ENCODE results near the gene CRIM1.

DNA sequence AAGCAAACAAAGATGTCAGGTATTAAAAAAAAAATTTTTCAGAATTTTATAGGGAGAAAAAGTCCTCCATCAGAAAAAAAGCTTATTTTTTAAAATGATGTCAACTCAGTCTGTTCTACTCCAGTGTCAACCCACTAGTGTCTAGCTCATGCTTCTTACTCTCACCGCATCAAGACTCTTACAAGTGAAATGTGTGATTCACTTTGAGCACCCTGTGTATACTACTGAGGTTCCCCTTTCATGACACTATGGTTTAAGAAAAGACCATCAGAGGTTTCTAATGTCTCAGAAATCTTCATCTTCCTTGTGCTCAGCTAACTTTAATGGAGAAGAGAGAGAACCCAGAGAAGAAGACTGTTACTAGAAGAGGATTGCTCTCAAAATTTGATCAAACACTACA, 199.0 kb downstream of the CRIM1 start:
- TF ChIP-seq, protein P1, sequence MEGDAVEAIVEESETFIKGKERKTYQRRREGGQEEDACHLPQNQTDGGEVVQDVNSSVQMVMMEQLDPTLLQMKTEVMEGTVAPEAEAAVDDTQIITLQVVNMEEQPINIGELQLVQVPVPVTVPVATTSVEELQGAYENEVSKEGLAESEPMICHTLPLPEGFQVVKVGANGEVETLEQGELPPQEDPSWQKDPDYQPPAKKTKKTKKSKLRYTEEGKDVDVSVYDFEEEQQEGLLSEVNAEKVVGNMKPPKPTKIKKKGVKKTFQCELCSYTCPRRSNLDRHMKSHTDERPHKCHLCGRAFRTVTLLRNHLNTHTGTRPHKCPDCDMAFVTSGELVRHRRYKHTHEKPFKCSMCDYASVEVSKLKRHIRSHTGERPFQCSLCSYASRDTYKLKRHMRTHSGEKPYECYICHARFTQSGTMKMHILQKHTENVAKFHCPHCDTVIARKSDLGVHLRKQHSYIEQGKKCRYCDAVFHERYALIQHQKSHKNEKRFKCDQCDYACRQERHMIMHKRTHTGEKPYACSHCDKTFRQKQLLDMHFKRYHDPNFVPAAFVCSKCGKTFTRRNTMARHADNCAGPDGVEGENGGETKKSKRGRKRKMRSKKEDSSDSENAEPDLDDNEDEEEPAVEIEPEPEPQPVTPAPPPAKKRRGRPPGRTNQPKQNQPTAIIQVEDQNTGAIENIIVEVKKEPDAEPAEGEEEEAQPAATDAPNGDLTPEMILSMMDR (conservative IDR thresholded peaks at IDR 0.05) = no peak
- TF ChIP-seq EZH2 (IDR thresholded peaks at IDR 0.05; ENCODE audit: low read depth) = no peak

Data from PC-9 (cell line).